T-helper 9 cell (primary cell): Measurements from ENCODE around the gene MYRFL.
"Not testable (repeated sequence)": the region's sequence is repeated elsewhere in the genome, so short reads cannot be mapped to it uniquely, and the experiment has no call there.

ENCODE experiments used
- DNase-seq: peaks from one replicate; pipeline ENCODE4 v3.0.0-alpha.2; 2020

MYRFL gene

GRCh38 chr12:69993433-69993832, 168.4 kb downstream of the MYRFL start:
- DNase-seq = no peak

DNA sequence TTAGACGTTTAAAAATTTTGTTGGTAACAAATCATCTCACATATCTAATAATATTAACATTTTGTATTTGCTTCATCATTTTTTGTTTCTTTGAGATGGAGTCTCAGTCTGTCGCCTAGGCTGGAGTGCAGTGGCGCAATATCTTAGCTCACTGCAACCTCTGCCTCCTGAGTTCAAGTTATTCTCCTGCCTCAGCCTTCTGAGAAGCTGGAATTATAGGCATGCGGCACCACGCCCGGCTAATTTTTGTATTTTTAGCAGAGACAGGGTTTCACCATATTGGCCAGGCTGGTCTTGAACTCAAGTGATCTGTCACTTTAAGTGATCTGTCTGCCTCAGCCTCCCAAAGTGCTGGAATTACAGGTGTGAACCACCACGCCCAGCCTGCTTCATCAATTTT, 169.1 kb downstream of the MYRFL start:
- DNase-seq = not testable (repeated sequence)

GRCh38 chr12:69994724-69995173, 169.7 kb downstream of the MYRFL start:
- DNase-seq = no peak

DNA sequence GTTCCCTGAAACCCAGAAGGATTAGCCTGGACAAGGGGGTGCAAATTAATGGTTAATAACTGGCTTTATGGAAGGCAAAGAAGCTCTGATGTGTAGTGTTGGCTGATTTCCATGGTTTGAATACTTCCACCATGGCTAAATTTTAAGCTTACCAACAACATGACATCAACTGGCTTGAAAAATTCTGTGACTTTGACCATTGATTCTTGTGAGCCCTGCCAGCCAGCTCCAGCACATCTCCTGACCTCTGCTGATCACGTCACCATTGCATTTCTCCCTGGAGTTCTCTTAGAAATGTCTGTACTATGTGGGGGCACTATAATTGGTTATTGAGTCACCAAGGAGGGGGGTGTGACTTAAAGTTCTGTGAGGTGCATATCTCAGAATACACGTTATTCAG, 171.2 kb downstream of the MYRFL start:
- DNase-seq = no peak

GRCh38 chr12:69996722-69997121, 171.7 kb downstream of the MYRFL start:
- no peak for DNase-seq

- no peak for DNase-seq
Observed at GRCh38 chr12:69998011-69998410, 173.0 kb downstream of the MYRFL start.

- DNase-seq = no peak
Observed at GRCh38 chr12:69998922-69999321, 173.9 kb downstream of the MYRFL start.

DNA sequence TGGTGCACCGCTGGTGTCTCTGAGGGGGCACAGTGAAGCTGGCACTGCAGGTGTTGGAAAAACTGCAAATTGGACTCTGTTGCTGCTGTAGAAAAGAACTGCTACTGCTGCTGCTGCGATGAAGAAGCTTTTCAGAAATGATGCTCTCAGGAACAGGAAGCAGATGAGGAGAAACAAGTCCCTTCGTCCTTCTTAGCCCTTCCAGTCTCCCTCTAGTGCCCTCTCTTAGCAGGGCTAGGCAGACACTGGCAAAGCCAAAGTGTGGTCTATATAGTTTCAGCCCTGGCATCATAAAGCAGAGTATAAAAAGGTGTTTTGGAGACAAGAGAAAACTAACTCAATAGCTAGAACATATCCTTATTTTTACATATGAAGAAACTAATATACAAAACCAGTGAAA, 174.5 kb downstream of the MYRFL start:
- no peak for DNase-seq

GRCh38 chr12:70002097-70002911, 177.3 kb downstream of the MYRFL start:
- DNase-seq = no peak

DNA sequence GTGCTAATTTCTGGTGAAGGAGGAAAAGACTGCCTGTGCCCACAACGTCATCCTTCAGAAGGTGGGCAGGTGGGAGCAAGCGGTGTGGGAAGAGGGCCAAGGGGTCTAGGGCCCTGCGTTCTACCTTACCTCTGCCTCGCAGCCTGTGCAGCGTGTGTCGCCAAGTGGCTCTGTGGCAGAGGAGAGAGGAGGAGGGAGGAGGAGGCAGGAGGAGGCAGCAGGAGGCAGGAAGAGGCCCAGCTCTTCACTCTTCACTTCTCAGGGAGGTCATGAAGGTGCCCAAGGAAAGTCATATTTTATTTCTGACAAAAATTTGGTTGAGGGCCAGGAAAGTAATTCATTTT, 177.9 kb downstream of the MYRFL start:
- DNase-seq = no peak

DNA sequence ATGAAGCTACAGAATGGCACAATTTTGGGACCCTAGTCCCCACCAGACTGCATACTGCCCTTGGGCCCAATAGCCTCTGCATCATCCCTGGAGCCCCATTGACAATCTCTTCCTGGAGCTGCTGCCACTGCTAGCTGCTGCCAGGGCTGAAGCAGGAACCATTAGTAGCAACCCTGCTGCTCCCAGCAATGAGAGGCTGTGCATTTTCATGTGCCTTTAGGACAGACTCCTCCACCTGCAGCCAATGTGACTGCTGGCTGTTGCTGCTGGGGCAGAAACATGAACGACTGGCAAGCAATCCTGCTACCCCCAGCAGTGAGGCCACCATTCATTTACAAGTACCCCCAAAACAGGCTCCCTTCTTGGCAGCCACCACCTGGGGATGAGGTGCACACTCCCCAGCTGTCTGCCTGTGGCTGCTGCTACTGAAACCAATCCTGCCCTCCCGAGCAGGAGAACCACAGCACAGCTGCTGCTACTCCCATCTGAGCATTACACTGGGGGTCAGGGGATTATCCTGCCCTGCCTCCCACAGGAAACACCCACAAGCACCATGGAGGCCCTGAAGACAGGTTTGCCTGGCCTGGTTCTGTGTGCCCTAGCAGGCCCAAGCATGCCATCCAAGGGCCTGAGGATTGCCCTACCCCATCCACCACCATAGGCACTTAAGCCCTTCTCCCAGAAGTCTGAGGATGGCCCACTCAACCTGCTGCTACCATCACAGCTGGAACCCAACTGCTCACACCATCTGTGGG, 181.0 kb downstream of the MYRFL start:
- no peak for DNase-seq

DNA sequence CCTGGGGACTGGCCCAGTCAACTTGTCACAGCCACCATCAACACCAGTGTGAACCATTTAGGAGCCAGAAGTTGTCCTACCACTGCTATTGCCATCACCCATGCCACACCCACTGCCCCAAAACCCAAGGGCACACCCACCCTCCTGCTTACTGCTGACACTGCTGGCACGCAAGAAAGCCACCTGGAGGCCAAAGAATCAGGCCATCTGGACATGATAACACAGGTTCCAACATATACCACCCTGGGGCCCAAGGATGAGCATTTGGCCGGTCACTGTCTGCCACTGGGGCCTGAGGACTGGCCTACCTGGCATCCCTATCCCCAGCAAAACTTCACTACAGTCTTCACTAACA, 181.6 kb downstream of the MYRFL start:
- DNase-seq = no peak

DNA sequence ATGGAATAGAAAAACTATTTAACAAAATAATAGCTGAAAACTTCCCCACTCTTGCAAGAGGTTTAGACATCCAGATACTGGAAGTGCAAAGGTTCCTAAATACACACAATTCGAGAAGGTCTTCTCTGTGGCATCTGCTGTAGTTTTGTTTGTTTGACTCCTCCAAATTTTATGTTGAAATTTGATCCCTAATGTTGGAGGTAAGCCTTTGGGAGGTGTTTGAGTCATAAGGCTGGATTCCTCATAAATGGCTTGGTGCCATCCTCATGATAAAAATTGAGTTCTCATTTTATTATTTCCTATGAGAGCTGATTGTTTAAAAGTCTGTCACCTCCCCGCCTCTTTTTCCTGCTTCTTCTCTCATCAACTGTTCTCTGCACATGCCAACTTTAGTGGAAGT, 182.7 kb downstream of the MYRFL start:
- no peak for DNase-seq
